ENCODE measurements around the gene SNX30.
A peak's percentile ranks its signal among the peaks of the same experiment; 100 is the strongest.

The SNX30 gene

DNA sequence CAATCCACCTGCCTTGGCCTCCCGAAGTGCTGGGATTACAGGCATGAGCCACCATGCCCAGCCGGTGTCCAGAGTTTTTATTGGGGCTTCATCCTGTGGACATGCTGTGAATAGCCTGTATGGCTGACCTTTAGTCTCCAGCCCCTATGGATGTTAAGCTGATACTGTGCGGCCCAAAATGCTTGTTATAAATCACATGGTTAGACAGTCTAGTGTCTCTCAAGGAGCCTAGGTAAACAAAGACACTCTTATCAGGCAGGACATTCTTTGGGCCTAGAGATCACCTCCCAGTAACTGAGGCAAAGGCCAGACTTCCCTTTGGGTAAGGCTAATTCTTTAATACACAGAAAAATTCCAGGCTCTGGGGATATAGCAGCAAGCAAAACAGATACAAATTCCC, 162.1 kb downstream of the SNX30 start:
- DNase-seq = no peak
- Histone ChIP-seq H3K27ac (ENCODE audit: low read depth, low read length) (no peak overlapping the region), H2BK12ac (ENCODE audit: low read length) (no peak overlapping the region), H3K79me1 (ENCODE audit: low read length) (no peaks in the 10 kb centered on the region), H4K12ac (ENCODE audit: low read depth, low read length) (no peak overlapping the region), H3K23ac (ENCODE audit: low read length) (no peak overlapping the region), H3K14ac (ENCODE audit: low read length) (no peak overlapping the region), H3K9me3 (ENCODE audit: insufficient read depth, low read depth, low read length) (no peaks in the 10 kb centered on the region), H4K8ac (ENCODE audit: low read depth, low read length) (no peak overlapping the region), H3K18ac (ENCODE audit: low read length) (no peak overlapping the region), H2AK5ac (ENCODE audit: low read length) (no peak overlapping the region), H2BK5ac (ENCODE audit: low read depth, low read length, poor library complexity) (no peak overlapping the region), H2BK120ac (ENCODE audit: insufficient read depth, low read length, poor library complexity) (no peak overlapping the region), H3K9ac (ENCODE audit: low read length) (no peak overlapping the region), H3K79me2 (ENCODE audit: control insufficient read depth, insufficient read depth, low read length, poor library complexity) (no peaks in the 10 kb centered on the region), H3K4me3 (ENCODE audit: low read depth, low read length) (no peak overlapping the region), H3K4ac (ENCODE audit: low read depth, low read length) (no peak overlapping the region), H3K27me3 (ENCODE audit: insufficient read depth, low read length) (no peaks in the 10 kb centered on the region), H3K4me1 (ENCODE audit: control insufficient read depth in 1 of 2, insufficient read depth in 2 of 2, low read length in 2 of 2) (no peaks in the 10 kb centered on the region), H3K36me3 (ENCODE audit: control insufficient read depth in 1 of 2, insufficient read depth in 2 of 2, low read length in 2 of 2) (no peaks in the 10 kb centered on the region), H2AFZ (ENCODE audit: insufficient read depth, low read length, poor library complexity) (no peak overlapping the region), H3K4me2 (ENCODE audit: low read length) (no peak overlapping the region), H4K91ac (ENCODE audit: low read depth, low read length) (no peak overlapping the region)
- WGBS (ENCODE audit: extremely low coverage, insufficient coverage, insufficient read length) = no CpG with 5 or more reads among the region's 3 CpGs

DNA sequence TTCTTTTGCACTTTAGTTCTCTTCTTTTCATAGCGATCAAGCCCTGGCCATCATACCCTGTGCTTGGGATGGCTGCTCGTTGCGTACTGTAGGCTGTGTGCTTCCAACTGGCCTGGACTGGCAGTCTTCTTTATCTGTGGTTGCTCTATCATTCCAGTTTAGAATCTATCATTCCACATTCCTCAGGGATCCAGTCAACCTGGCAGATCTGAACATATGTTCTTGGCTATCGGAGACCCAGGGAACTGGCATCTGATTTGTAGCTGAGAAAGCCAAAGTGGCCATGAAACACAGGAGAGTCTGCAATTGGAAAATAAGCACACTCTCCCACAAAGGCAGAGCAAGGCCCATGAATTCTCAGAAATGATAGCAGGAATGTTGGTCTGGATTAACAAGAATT, 162.8 kb downstream of the SNX30 start:
- Histone ChIP-seq H2AK5ac (ENCODE audit: low read length) (no peak overlapping the region), H2BK12ac (ENCODE audit: low read length) (no peak overlapping the region)
- no peak for DNase-seq

DNA sequence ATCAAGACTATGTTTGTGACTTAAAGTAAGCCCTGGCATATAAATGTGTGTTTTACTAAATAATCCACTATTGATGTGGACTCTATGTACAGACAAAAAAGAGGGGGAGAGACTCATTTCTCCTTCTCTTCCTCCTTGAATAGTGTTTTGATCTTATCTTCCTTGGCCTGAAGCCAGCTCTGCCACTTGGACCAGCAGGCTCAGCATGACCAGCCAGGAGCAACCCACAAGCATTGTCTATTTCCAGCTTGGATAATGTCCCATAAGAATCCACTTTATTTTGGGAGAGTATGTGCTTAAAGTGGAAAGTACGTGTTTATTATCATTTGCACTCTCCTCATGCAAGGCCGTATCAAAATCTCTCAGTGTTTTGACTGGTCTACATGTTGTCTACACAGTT, 164.0 kb downstream of the SNX30 start:
- H2BK12ac ChIP-seq (ENCODE audit: low read length) = no peak overlapping the region
- no peak overlapping the region for H3K4ac ChIP-seq (ENCODE audit: low read depth, low read length)
- no peak overlapping the region for H3K18ac ChIP-seq (ENCODE audit: low read length)
- no peak overlapping the region for H2BK120ac ChIP-seq (ENCODE audit: insufficient read depth, low read length, poor library complexity)
- no peak overlapping the region for H2AK5ac ChIP-seq (ENCODE audit: low read length)
- no peak overlapping the region for H4K12ac ChIP-seq (ENCODE audit: low read depth, low read length)
- H4K91ac ChIP-seq (ENCODE audit: low read depth, low read length) = no peak overlapping the region
- H3K27ac ChIP-seq (ENCODE audit: low read depth, low read length) = no peak overlapping the region
- WGBS (ENCODE audit: extremely low coverage, insufficient coverage, insufficient read length) = no CpG with 5 or more reads among the region's 2 CpGs
- H2BK5ac ChIP-seq (ENCODE audit: low read depth, low read length, poor library complexity) = no peak overlapping the region
- H3K79me2 ChIP-seq (ENCODE audit: control insufficient read depth, insufficient read depth, low read length, poor library complexity) = no peaks in the 10 kb centered on the region
- no peak overlapping the region for H3K4me3 ChIP-seq (ENCODE audit: low read depth, low read length)
- H3K79me1 ChIP-seq (ENCODE audit: low read length) = no peaks in the 10 kb centered on the region
- H3K9me3 ChIP-seq (ENCODE audit: insufficient read depth, low read depth, low read length) = no peaks in the 10 kb centered on the region
- H4K8ac ChIP-seq (ENCODE audit: low read depth, low read length) = no peak overlapping the region
- no peak overlapping the region for H3K9ac ChIP-seq (ENCODE audit: low read length)
- no peak overlapping the region for H3K4me2 ChIP-seq (ENCODE audit: low read length)
- H3K14ac ChIP-seq (ENCODE audit: low read length) = no peak overlapping the region
- H3K4me1 ChIP-seq (ENCODE audit: control insufficient read depth in 1 of 2, insufficient read depth in 2 of 2, low read length in 2 of 2) = no peaks in the 10 kb centered on the region
- DNase-seq = no peak
- no peak overlapping the region for H3K23ac ChIP-seq (ENCODE audit: low read length)
- H3K27me3 ChIP-seq (ENCODE audit: insufficient read depth, low read length) = no peaks in the 10 kb centered on the region
- no peak overlapping the region for H2AFZ ChIP-seq (ENCODE audit: insufficient read depth, low read length, poor library complexity)
- H3K36me3 ChIP-seq (ENCODE audit: control insufficient read depth in 1 of 2, insufficient read depth in 2 of 2, low read length in 2 of 2) = no peaks in the 10 kb centered on the region

More for the DNA sequence above, 162.8 kb downstream of the SNX30 start:
- Histone ChIP-seq H3K18ac (ENCODE audit: low read length) (no peak overlapping the region), H3K4me1 (ENCODE audit: control insufficient read depth in 1 of 2, insufficient read depth in 2 of 2, low read length in 2 of 2) (no peaks in the 10 kb centered on the region), H3K27ac (ENCODE audit: low read depth, low read length) (no peak overlapping the region), H3K4me3 (ENCODE audit: low read depth, low read length) (no peak overlapping the region), H3K4ac (ENCODE audit: low read depth, low read length) (no peak overlapping the region), H2BK5ac (ENCODE audit: low read depth, low read length, poor library complexity) (no peak overlapping the region), H3K9ac (ENCODE audit: low read length) (no peak overlapping the region), H3K36me3 (ENCODE audit: control insufficient read depth in 1 of 2, insufficient read depth in 2 of 2, low read length in 2 of 2) (no peaks in the 10 kb centered on the region), H3K9me3 (ENCODE audit: insufficient read depth, low read depth, low read length) (no peaks in the 10 kb centered on the region), H3K27me3 (ENCODE audit: insufficient read depth, low read length) (no peaks in the 10 kb centered on the region), H4K91ac (ENCODE audit: low read depth, low read length) (no peak overlapping the region), H3K4me2 (ENCODE audit: low read length) (no peak overlapping the region), H4K12ac (ENCODE audit: low read depth, low read length) (no peak overlapping the region), H3K23ac (ENCODE audit: low read length) (no peak overlapping the region), H3K14ac (ENCODE audit: low read length) (no peak overlapping the region), H4K8ac (ENCODE audit: low read depth, low read length) (no peak overlapping the region), H3K79me1 (ENCODE audit: low read length) (no peaks in the 10 kb centered on the region), H3K79me2 (ENCODE audit: control insufficient read depth, insufficient read depth, low read length, poor library complexity) (no peaks in the 10 kb centered on the region), H2BK120ac (ENCODE audit: insufficient read depth, low read length, poor library complexity) (no peak overlapping the region), H2AFZ (ENCODE audit: insufficient read depth, low read length, poor library complexity) (no peak overlapping the region)
- no CpG with 5 or more reads among the region's 4 CpGs for WGBS (ENCODE audit: extremely low coverage, insufficient coverage, insufficient read length)

DNA sequence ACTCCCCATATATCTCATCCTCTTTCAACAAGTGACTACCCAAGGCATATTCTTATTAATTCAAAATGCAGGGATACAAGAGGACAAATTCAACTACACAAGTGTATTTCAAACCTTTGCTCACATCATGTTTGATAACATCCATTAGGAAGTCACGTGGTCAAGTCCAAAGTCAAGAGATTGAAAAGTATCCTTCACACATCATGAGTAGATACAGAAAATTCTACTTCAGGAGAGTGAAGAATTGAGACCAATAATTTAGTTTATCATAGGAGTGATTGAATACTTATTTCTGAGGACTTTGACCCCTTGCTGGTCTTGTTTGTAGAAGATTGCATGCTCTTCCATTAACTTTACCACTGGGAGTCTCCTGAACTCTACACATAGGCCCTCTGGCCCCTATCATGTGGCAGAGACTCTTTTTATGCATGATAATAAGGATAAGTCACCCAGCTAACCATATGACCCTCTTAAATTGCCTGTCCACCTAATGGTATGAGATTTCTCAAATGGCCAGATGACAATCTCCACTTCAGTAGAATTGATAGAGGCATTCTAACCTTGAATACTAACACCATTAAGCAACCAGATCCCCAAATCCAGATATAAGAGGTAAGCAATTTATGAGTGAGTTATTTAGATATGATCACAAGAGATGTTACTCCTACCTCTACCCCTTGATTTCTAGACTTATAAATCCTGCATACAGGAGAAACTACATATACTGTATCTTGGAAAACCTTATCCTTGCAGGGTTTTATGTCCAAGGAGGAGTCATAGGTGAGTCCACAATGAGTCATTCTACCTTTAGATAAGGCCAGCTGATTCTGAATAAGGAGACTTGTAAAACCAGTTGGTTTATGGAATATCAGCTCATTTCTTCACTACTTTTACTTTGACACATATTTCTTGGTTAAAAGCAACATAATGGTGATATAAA, 166.8 kb downstream of the SNX30 start:
- H2BK120ac ChIP-seq (ENCODE audit: insufficient read depth, low read length, poor library complexity) = no peak overlapping the region
- no peak overlapping the region for H4K8ac ChIP-seq (ENCODE audit: low read depth, low read length)
- no peak overlapping the region for H3K18ac ChIP-seq (ENCODE audit: low read length)
- H3K4me2 ChIP-seq (ENCODE audit: low read length) = no peak overlapping the region
- no peaks in the 10 kb centered on the region for H3K27me3 ChIP-seq (ENCODE audit: insufficient read depth, low read length)
- H3K14ac ChIP-seq (ENCODE audit: low read length) = no peak overlapping the region
- peak in 1 of 2 donors; percentile 76 for DNase-seq
- no peaks in the 10 kb centered on the region for H3K36me3 ChIP-seq (ENCODE audit: control insufficient read depth in 1 of 2, insufficient read depth in 2 of 2, low read length in 2 of 2)
- no peak overlapping the region for H2AFZ ChIP-seq (ENCODE audit: insufficient read depth, low read length, poor library complexity)
- no peaks in the 10 kb centered on the region for H3K79me1 ChIP-seq (ENCODE audit: low read length)
- no peak overlapping the region for H3K23ac ChIP-seq (ENCODE audit: low read length)
- no peak overlapping the region for H2BK5ac ChIP-seq (ENCODE audit: low read depth, low read length, poor library complexity)
- H2BK12ac ChIP-seq (ENCODE audit: low read length) = no peak overlapping the region
- no peaks in the 10 kb centered on the region for H3K4me1 ChIP-seq (ENCODE audit: control insufficient read depth in 1 of 2, insufficient read depth in 2 of 2, low read length in 2 of 2)
- no peak overlapping the region for H2AK5ac ChIP-seq (ENCODE audit: low read length)
- H4K12ac ChIP-seq (ENCODE audit: low read depth, low read length) = no peak overlapping the region
- no peak overlapping the region for H3K4ac ChIP-seq (ENCODE audit: low read depth, low read length)
- H3K9ac ChIP-seq (ENCODE audit: low read length) = no peak overlapping the region
- no peak overlapping the region for H3K27ac ChIP-seq (ENCODE audit: low read depth, low read length)
- WGBS (ENCODE audit: extremely low coverage, insufficient coverage, insufficient read length) = no CpG with 5 or more reads among the region's 1 CpG
- H3K9me3 ChIP-seq (ENCODE audit: insufficient read depth, low read depth, low read length) = no peaks in the 10 kb centered on the region
- no peak overlapping the region for H3K4me3 ChIP-seq (ENCODE audit: low read depth, low read length)
- H4K91ac ChIP-seq (ENCODE audit: low read depth, low read length) = no peak overlapping the region
- no peaks in the 10 kb centered on the region for H3K79me2 ChIP-seq (ENCODE audit: control insufficient read depth, insufficient read depth, low read length, poor library complexity)
